GM12878 (cell line): ENCODE data around the gene SLC25A30.

ENCODE experiments used
- ATF2 ChIP-seq: IDR thresholded peaks from 2 replicates; pipeline ENCODE4 v1.6.1; 2012; ENCODE audit warnings: low read length, inconsistent platforms
- BHLHE40 ChIP-seq, 2 experiments: fragments of 450-650 bp in 1 of 2; IDR thresholded peaks; 2 replicates each; pipeline ENCODE4 v1.6.1; 2011 to 2017; ENCODE audit warnings: low read depth in 2 of 2, borderline replicate concordance in 1 of 2, improper control_type of control experiment in 1 of 2, low read length in 1 of 2, mild to moderate bottlenecking in 1 of 2
- CEBPB ChIP-seq, 2 experiments: fragments of 150-350 bp in 1 of 2; IDR thresholded peaks; 2 replicates each; pipeline ENCODE4 v1.6.1; 2012 to 2014; ENCODE audit warnings: low read depth in 2 of 2, low read length in 2 of 2, borderline replicate concordance in 1 of 2, inconsistent platforms in 1 of 2
- CTCF ChIP-seq, 3 experiments: IDR thresholded peaks in 2 of 3; conservative IDR thresholded peaks in 1 of 3; 2 replicates each; pipeline ENCODE4 v1.5.1; 2011; ENCODE audit warnings: low read depth in 3 of 3, low read length in 3 of 3, mild to moderate bottlenecking in 3 of 3, control low read depth in 2 of 3, moderate library complexity in 2 of 3, inconsistent platforms in 1 of 3, mixed read lengths in 1 of 3; ENCODE audit not compliant: control insufficient read depth in 2 of 3, insufficient read depth in 1 of 3; ENCODE audit errors: extremely low read depth in 1 of 3
- E4F1 ChIP-seq: fragments of 450-650 bp; IDR thresholded peaks from 2 replicates; pipeline ENCODE4 v1.6.1; 2018; ENCODE audit warnings: borderline replicate concordance, mild to moderate bottlenecking; ENCODE audit not compliant: partially characterized antibody
- POLR2AphosphoS5 ChIP-seq: IDR thresholded peaks from 2 replicates; pipeline ENCODE4 v1.6.1; 2011; ENCODE audit warnings: mild to moderate bottlenecking, low read length, inconsistent platforms
- REST ChIP-seq: IDR thresholded peaks from 2 replicates; pipeline ENCODE4 v1.6.1; 2012; ENCODE audit warnings: mild to moderate bottlenecking, low read depth, low read length

- TF ChIP-seq BHLHE40 (IDR thresholded peaks at IDR 0.05; ENCODE audit: borderline replicate concordance in 1 of 2, low read depth in 2 of 2, low read length in 1 of 2): no peak
- no peak for TF ChIP-seq CTCF (IDR thresholded peaks at IDR 0.05 in 2 of 3, conservative IDR thresholded peaks at IDR 0.05 in 1 of 3; ENCODE audit: control insufficient read depth in 2 of 3, extremely low read depth in 1 of 3, insufficient read depth in 1 of 3, low read depth in 3 of 3, low read length in 3 of 3)
- TF ChIP-seq E4F1: no peak
- no peak for TF ChIP-seq CEBPB (IDR thresholded peaks at IDR 0.05; ENCODE audit: borderline replicate concordance in 1 of 2, low read depth in 2 of 2, low read length in 2 of 2)
- TF ChIP-seq ATF2: no peak
- no peak for TF ChIP-seq POLR2AphosphoS5
- TF ChIP-seq REST: no peak
Observed at GRCh38 chr13:45401314-45401713, 16.9 kb downstream of the SLC25A30 start.
